SK-N-SH (cell line): Measurements from ENCODE around the gene CPOX. TPM values are rescaled to one million over a fixed set of nuclear protein-coding genes. Genes with fewer than 3 reads are reported as not detected.

Source experiments
- CTCF ChIA-PET: fragments of 300-600, 350-600 bp; formaldehyde crosslinking; extraction: SDS; loops from one replicate; lab custom pipeline; 2021; lab: Yijun Ruan, JAX
- POLR2A ChIA-PET: fragments of 350-600 bp; sonication (Branson Sonifier 250); formaldehyde crosslinking; extraction: SDS; loops from one replicate; lab custom pipeline; 2020; ENCODE audit warnings: antibody characterized with exemption, inconsistent platforms; lab: Yijun Ruan, JAX
- DNase-seq: peaks from one replicate; pipeline ENCODE4 v3.0.0; 2012
- H2AFZ ChIP-seq: fragments of 200-600 bp; sonication (generic); 2 replicates; pipeline ENCODE4 v1.8.1; 2016; ENCODE audit warnings: antibody characterized with exemption, mild to moderate bottlenecking, low read depth
- H3F3A ChIP-seq: fragments of 200-600 bp; sonication (generic); replicated peaks from 2 replicates; pipeline ENCODE3; 2016; ENCODE audit warnings: antibody characterized with exemption, mild to moderate bottlenecking; ENCODE audit not compliant: insufficient read depth
- H3K27ac ChIP-seq, 2 experiments: fragments of 200-500 bp in 1 of 2; fragments of 200-600 bp in 1 of 2; sonication (Bioruptor generic) in 1 of 2; sonication (generic), shearing (Covaris generic) in 1 of 2; 2 replicates each; pipeline versions ENCODE4 v1.5.1 to v1.6.1; 2014 to 2016; ENCODE audit warnings: low read depth in 2 of 2, inconsistent platforms in 1 of 2, low read length in 1 of 2, mild to moderate bottlenecking in 1 of 2, mixed read lengths in 1 of 2
- H3K27me3 ChIP-seq: fragments of 200-600 bp; sonication (generic), shearing (Covaris generic); 2 replicates; pipeline ENCODE4 v1.6.1; 2016; ENCODE audit warnings: mixed run types; ENCODE audit not compliant: insufficient read depth
- H3K36me3 ChIP-seq, 2 experiments: fragments of 200-500 bp in 1 of 2; fragments of 200-600 bp in 1 of 2; sonication (Bioruptor generic) in 1 of 2; sonication (generic) in 1 of 2; replicated peaks in 1 of 2; 2 replicates each; pipeline versions ENCODE3 to v1.5.1; 2014 to 2016; ENCODE audit warnings: low read length in 1 of 2, mild to moderate bottlenecking in 1 of 2; ENCODE audit not compliant: insufficient read depth in 2 of 2, control insufficient read depth in 1 of 2
- H3K4me1 ChIP-seq, 2 experiments: fragments of 200-500 bp in 1 of 2; fragments of 200-600 bp in 1 of 2; sonication (Bioruptor generic) in 1 of 2; sonication (generic), shearing (Covaris generic) in 1 of 2; 2 replicates each; pipeline versions ENCODE4 v1.5.1 to v1.6.1; 2014 to 2016; ENCODE audit warnings: low read depth in 1 of 2, low read length in 1 of 2, mixed run types in 1 of 2; ENCODE audit not compliant: insufficient read depth in 2 of 2, control insufficient read depth in 1 of 2
- H3K4me2 ChIP-seq: fragments of 200-600 bp; sonication (generic), shearing (Covaris generic); 2 replicates; pipeline ENCODE4 v1.6.1; 2017; ENCODE audit warnings: mixed run types
- H3K4me3 ChIP-seq, 2 experiments: fragments of 200-500 bp in 1 of 2; fragments of 200-600 bp in 1 of 2; sonication (Bioruptor generic) in 1 of 2; sonication (generic), shearing (Covaris generic) in 1 of 2; 2 replicates each; pipeline versions ENCODE4 v1.5.1 to v1.8.1; 2014 to 2016; ENCODE audit warnings: low read depth in 2 of 2, inconsistent platforms in 1 of 2, low read length in 1 of 2, mild to moderate bottlenecking in 1 of 2, mixed read lengths in 1 of 2, moderate library complexity in 1 of 2
- H3K79me2 ChIP-seq: fragments of 200-600 bp; sonication (generic); 2 replicates; pipeline ENCODE4 v1.8.1; 2017; ENCODE audit warnings: mild to moderate bottlenecking; ENCODE audit not compliant: insufficient read depth
- H3K9ac ChIP-seq: fragments of 200-600 bp; sonication (generic); 2 replicates; pipeline ENCODE4 v1.6.1; 2017; ENCODE audit warnings: mixed run types
- H3K9me2 ChIP-seq: fragments of 200-600 bp; sonication (generic); 2 replicates; pipeline ENCODE4 v1.6.1; 2017; ENCODE audit warnings: mixed run types
- H3K9me3 ChIP-seq: fragments of 200-600 bp; sonication (generic); 2 replicates; pipeline ENCODE4 v1.6.1; 2017; ENCODE audit warnings: mixed run types, mild to moderate bottlenecking, moderate library complexity
- H4K20me1 ChIP-seq: fragments of 200-600 bp; sonication (generic); 2 replicates; pipeline ENCODE4 v1.6.1; 2017; ENCODE audit warnings: mild to moderate bottlenecking, mixed run types; ENCODE audit not compliant: insufficient read depth
- ELF1 ChIP-seq: IDR thresholded peaks from 2 replicates; pipeline ENCODE4 v1.4.0; 2012
- FOXM1 ChIP-seq: IDR thresholded peaks from 2 replicates; pipeline ENCODE4 v1.4.0; 2012; ENCODE audit warnings: low read depth, mild to moderate bottlenecking
- IRF3 ChIP-seq: fragments of 150-350 bp; IDR thresholded peaks from 2 replicates; pipeline ENCODE4 v1.6.1; 2016; ENCODE audit warnings: mild to moderate bottlenecking, low read depth, low read length
- MAX ChIP-seq: IDR thresholded peaks from 2 replicates; pipeline ENCODE4 v1.4.0; 2012; ENCODE audit warnings: low read depth
- MXI1 ChIP-seq: IDR thresholded peaks from 2 replicates; pipeline ENCODE4 v1.6.1; 2012; ENCODE audit warnings: mild to moderate bottlenecking, low read depth, low read length, improper control_type of control experiment
- RAD21 ChIP-seq: IDR thresholded peaks from 2 replicates; pipeline ENCODE4 v1.6.1; 2012; ENCODE audit warnings: mild to moderate bottlenecking, low read length
- RCOR1 ChIP-seq: fragments of 150-350 bp; IDR thresholded peaks from 2 replicates; pipeline ENCODE4 v1.6.1; 2017; ENCODE audit warnings: antibody characterized with exemption, low read length
- TCF12 ChIP-seq: IDR thresholded peaks from 2 replicates; pipeline ENCODE4 v1.4.0; 2012
- TEAD4 ChIP-seq: IDR thresholded peaks from 2 replicates; pipeline ENCODE4 v1.4.0; 2012; ENCODE audit warnings: mild to moderate bottlenecking, borderline replicate concordance; ENCODE audit not compliant: insufficient read depth
- USF2 ChIP-seq: fragments of 150-350 bp; IDR thresholded peaks from 2 replicates; pipeline ENCODE4 v1.6.1; 2017; ENCODE audit warnings: antibody characterized with exemption, low read length, low read depth, borderline replicate concordance
- YY1 ChIP-seq: IDR thresholded peaks from 2 replicates; pipeline ENCODE4 v1.4.0; 2012; ENCODE audit warnings: low read depth, mild to moderate bottlenecking
- ZBTB33 ChIP-seq: IDR thresholded peaks from 2 replicates; pipeline ENCODE4 v1.4.0; 2012; ENCODE audit warnings: low read depth, borderline replicate concordance
- WGBS: methylation state at CpG from one replicate; pipeline ENCODE4 v1.1.6; 2017; ENCODE audit warnings: low lambda C conversion rate; 5-methylcytosine and 5-hydroxymethylcytosine counted together
- polyA plus RNA-seq, 3 experiments: library from polyadenylated mRNA; depleted of rRNA; stranded (reverse); fragments of >200 nt; gene quantifications; 2 replicates each; pipeline ENCODE4 v1.2.3, GENCODE V29; 2012

The CPOX gene
- polyA plus RNA-seq, 1 of the 3 experiments (the other 2 are of a cell fraction) = 36.7 TPM

- CTCF ChIA-PET = interaction anchor here (1.1 to 2.6 kb wide), 4 partner anchors 11 to 381 kb away, joined by 3 to 21 read pairs (median 6); no protein-coding TSS in a partner anchor
- H3K9ac ChIP-seq = no peak overlapping the region
- no peak overlapping the region for H2AFZ ChIP-seq
Observed at GRCh38 chr3:98612996-98613517, 19.6 kb upstream of the CPOX start.

More at GRCh38 chr3:98612996-98613517, 19.6 kb upstream of the CPOX start:
- Histone ChIP-seq H3K27me3 (no peaks in the 10 kb centered on the region), H3K9me2 (no peaks in the 10 kb centered on the region), H4K20me1 (no peaks in the 10 kb centered on the region), H3K4me2 (no peak overlapping the region), H3K36me3 (no peaks in the 10 kb centered on the region), H3K79me2 (no peaks in the 10 kb centered on the region), H3F3A (no peaks in the 10 kb centered on the region), H3K4me1 (peaks cover 0 to 3% of the 10 kb centered on the region in 2 experiments; a peak in 1 of 4 replicates), H3K27ac (no peak overlapping the region), H3K4me3 (no peak overlapping the region), H3K9me3 (no peaks in the 10 kb centered on the region)
- DNase-seq = no peak
- 80% methylated on average over 6 of the region's 6 CpGs for whole genome bisulfite sequencing
- TF ChIP-seq MXI1 (no peak), IRF3 (no peak), USF2 (no peak), ELF1 (no peak), YY1 (no peak), ZBTB33 (no peak), TCF12 (no peak), RCOR1 (no peak), TEAD4 (no peak), MAX (no peak), RAD21 (no peak), FOXM1 (no peak)
- POLR2A ChIA-PET = no interaction called here
